HEK293 (cell line): ENCODE data around the gene TPI1.

Experiments
- ZBTB20 ChIP-seq: fragments of 450-650 bp; formaldehyde crosslinking; IDR thresholded peaks from 2 replicates; pipeline ENCODE4 v1.5.1; 2016; ENCODE audit warnings: missing biosample characterization, missing genetic modification characterization
- ZNF175 ChIP-seq: fragments of 450-650 bp; formaldehyde crosslinking; IDR thresholded peaks from 2 replicates; pipeline ENCODE4 v1.5.1; 2016; ENCODE audit warnings: missing biosample characterization, missing genetic modification characterization
- ZNF211 ChIP-seq: fragments of 450-650 bp; formaldehyde crosslinking; IDR thresholded peaks from 2 replicates; pipeline ENCODE4 v1.5.1; 2016; ENCODE audit warnings: low read depth, missing biosample characterization, missing genetic modification characterization
- ZNF423 ChIP-seq: fragments of 450-650 bp; formaldehyde crosslinking; IDR thresholded peaks from 2 replicates; pipeline ENCODE4 v1.5.1; 2016; ENCODE audit warnings: missing biosample characterization, missing genetic modification characterization
- TF ChIP-seq, protein P1 (sequence below): fragments of 450-650 bp; formaldehyde crosslinking; IDR thresholded peaks from 2 replicates; pipeline ENCODE4 v1.5.1; 2017; ENCODE audit warnings: missing biosample characterization, missing genetic modification characterization
- TF ChIP-seq, protein P2 (sequence below): fragments of 450-650 bp; formaldehyde crosslinking; IDR thresholded peaks from 2 replicates; pipeline ENCODE4 v1.5.1; 2016; ENCODE audit warnings: missing biosample characterization, missing genetic modification characterization
- TF ChIP-seq, protein P3 (sequence below): fragments of 450-650 bp; formaldehyde crosslinking; IDR thresholded peaks from 2 replicates; pipeline ENCODE4 v1.5.1; 2017; ENCODE audit warnings: missing biosample characterization, missing genetic modification characterization
- TF ChIP-seq, protein P4 (sequence below): sonication (generic); formaldehyde crosslinking; IDR thresholded peaks from 2 replicates; pipeline ENCODE4 v1.8.1; 2022; ENCODE audit warnings: mild to moderate bottlenecking, moderate library complexity, missing genetic modification reagents
- TF ChIP-seq, protein P5 (sequence below): fragments of 450-650 bp; formaldehyde crosslinking; IDR thresholded peaks from 2 replicates; pipeline ENCODE4 v1.5.1; 2016; ENCODE audit warnings: missing biosample characterization, missing genetic modification characterization

DNA sequence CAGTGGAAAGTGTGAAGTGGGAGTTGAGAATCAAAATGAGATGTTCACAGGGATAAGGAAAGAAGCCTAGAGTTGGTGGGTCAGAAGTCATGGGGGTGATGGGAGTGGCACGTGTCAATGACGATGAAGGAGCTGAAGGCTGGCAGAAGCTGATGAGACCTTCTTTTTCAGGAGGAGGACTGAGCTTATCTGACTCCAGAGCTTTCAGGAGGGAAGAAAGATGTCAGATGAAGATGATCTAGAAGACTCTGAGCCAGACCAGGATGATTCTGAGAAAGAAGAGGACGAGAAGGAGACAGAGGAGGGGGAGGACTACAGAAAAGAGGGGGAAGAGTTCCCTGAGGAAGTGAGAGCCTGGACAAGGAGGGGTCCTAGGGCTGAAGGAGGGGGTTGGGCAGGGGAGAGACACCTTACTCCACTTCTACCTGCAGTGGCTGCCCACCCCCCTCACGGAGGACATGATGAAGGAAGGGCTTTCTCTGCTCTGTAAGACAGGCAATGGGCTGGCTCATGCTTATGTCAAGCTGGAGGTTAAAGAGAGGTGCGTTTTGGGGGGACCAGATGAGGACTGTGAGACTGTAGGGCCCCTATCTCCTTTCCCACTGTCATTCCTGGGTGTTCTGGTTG, 38.2 kb downstream of the TPI1 start:
- TF ChIP-seq ZNF175 (tag by site-specific recombination) (no peak), ZNF423 (no peak), ZNF211 (no peak), ZBTB20 (tag by site-specific recombination) (no peak)
- TF ChIP-seq, protein P1, sequence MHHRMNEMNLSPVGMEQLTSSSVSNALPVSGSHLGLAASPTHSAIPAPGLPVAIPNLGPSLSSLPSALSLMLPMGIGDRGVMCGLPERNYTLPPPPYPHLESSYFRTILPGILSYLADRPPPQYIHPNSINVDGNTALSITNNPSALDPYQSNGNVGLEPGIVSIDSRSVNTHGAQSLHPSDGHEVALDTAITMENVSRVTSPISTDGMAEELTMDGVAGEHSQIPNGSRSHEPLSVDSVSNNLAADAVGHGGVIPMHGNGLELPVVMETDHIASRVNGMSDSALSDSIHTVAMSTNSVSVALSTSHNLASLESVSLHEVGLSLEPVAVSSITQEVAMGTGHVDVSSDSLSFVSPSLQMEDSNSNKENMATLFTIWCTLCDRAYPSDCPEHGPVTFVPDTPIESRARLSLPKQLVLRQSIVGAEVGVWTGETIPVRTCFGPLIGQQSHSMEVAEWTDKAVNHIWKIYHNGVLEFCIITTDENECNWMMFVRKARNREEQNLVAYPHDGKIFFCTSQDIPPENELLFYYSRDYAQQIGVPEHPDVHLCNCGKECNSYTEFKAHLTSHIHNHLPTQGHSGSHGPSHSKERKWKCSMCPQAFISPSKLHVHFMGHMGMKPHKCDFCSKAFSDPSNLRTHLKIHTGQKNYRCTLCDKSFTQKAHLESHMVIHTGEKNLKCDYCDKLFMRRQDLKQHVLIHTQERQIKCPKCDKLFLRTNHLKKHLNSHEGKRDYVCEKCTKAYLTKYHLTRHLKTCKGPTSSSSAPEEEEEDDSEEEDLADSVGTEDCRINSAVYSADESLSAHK (tag by site-specific recombination): no peak
- TF ChIP-seq, protein P2, sequence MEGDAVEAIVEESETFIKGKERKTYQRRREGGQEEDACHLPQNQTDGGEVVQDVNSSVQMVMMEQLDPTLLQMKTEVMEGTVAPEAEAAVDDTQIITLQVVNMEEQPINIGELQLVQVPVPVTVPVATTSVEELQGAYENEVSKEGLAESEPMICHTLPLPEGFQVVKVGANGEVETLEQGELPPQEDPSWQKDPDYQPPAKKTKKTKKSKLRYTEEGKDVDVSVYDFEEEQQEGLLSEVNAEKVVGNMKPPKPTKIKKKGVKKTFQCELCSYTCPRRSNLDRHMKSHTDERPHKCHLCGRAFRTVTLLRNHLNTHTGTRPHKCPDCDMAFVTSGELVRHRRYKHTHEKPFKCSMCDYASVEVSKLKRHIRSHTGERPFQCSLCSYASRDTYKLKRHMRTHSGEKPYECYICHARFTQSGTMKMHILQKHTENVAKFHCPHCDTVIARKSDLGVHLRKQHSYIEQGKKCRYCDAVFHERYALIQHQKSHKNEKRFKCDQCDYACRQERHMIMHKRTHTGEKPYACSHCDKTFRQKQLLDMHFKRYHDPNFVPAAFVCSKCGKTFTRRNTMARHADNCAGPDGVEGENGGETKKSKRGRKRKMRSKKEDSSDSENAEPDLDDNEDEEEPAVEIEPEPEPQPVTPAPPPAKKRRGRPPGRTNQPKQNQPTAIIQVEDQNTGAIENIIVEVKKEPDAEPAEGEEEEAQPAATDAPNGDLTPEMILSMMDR (tag by site-specific recombination): no peak
- TF ChIP-seq, protein P3, sequence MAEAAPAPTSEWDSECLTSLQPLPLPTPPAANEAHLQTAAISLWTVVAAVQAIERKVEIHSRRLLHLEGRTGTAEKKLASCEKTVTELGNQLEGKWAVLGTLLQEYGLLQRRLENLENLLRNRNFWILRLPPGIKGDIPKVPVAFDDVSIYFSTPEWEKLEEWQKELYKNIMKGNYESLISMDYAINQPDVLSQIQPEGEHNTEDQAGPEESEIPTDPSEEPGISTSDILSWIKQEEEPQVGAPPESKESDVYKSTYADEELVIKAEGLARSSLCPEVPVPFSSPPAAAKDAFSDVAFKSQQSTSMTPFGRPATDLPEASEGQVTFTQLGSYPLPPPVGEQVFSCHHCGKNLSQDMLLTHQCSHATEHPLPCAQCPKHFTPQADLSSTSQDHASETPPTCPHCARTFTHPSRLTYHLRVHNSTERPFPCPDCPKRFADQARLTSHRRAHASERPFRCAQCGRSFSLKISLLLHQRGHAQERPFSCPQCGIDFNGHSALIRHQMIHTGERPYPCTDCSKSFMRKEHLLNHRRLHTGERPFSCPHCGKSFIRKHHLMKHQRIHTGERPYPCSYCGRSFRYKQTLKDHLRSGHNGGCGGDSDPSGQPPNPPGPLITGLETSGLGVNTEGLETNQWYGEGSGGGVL: no peak
- TF ChIP-seq, protein P4, sequence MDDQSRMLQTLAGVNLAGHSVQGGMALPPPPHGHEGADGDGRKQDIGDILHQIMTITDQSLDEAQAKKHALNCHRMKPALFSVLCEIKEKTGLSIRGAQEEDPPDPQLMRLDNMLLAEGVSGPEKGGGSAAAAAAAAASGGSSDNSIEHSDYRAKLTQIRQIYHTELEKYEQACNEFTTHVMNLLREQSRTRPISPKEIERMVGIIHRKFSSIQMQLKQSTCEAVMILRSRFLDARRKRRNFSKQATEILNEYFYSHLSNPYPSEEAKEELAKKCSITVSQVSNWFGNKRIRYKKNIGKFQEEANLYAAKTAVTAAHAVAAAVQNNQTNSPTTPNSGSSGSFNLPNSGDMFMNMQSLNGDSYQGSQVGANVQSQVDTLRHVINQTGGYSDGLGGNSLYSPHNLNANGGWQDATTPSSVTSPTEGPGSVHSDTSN (CRISPR knock-in tag): no peak
- TF ChIP-seq, protein P5, sequence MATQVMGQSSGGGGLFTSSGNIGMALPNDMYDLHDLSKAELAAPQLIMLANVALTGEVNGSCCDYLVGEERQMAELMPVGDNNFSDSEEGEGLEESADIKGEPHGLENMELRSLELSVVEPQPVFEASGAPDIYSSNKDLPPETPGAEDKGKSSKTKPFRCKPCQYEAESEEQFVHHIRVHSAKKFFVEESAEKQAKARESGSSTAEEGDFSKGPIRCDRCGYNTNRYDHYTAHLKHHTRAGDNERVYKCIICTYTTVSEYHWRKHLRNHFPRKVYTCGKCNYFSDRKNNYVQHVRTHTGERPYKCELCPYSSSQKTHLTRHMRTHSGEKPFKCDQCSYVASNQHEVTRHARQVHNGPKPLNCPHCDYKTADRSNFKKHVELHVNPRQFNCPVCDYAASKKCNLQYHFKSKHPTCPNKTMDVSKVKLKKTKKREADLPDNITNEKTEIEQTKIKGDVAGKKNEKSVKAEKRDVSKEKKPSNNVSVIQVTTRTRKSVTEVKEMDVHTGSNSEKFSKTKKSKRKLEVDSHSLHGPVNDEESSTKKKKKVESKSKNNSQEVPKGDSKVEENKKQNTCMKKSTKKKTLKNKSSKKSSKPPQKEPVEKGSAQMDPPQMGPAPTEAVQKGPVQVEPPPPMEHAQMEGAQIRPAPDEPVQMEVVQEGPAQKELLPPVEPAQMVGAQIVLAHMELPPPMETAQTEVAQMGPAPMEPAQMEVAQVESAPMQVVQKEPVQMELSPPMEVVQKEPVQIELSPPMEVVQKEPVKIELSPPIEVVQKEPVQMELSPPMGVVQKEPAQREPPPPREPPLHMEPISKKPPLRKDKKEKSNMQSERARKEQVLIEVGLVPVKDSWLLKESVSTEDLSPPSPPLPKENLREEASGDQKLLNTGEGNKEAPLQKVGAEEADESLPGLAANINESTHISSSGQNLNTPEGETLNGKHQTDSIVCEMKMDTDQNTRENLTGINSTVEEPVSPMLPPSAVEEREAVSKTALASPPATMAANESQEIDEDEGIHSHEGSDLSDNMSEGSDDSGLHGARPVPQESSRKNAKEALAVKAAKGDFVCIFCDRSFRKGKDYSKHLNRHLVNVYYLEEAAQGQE (tag by site-specific recombination): no peak
